Left colon (tissue), 2 donors: Measurements from ENCODE around the gene SCARB1. TPM values are rescaled to one million over a fixed set of nuclear protein-coding genes. Genes with fewer than 3 reads are reported as not detected.

Experiments used
- ATAC-seq: fragments of 200-7000 bp; cut with Tn5 transposase; one replicate; pipeline ENCODE4 v1.9.1; 2020; ENCODE audit warnings: mild to moderate bottlenecking, moderate library complexity
- DNase-seq, 2 donors: peaks; one replicate each; pipeline ENCODE4 v3.0.0-alpha.2; 2020
- intact Hi-C, 2 donors: fragments of 100-400 bp; cut with DNase I in 1 of 2; cut with micrococcal nuclease in 1 of 2; formaldehyde crosslinking; loops; one replicate each; pipeline versions ENCODE4 v1.11.2 to v1.14.0; 2022; cut with DNase I, micrococcal nuclease
- total RNA-seq, 2 donors: library from RNA; stranded (reverse); fragmentation: NEBNext Ultra II Directional; extraction: Animal tissue kit (Norgen Biotek cat#: 25700); gene quantifications; one replicate each; pipeline ENCODE4 v1.2.1, GENCODE V29; 2021
- donor health status: DM: no; HTN: no; CAD: no.
- donor health status: DM: yes; HTN: yes; CAD: no.

The SCARB1 gene
- total RNA-seq, 2 donors from 2014 or later = 39.1 to 66.1 TPM

GRCh38 chr12:124786061-124786964, 77.4 kb downstream of the SCARB1 start:
- ATAC-seq (peak; percentile 62), DNase-seq (peak in 1 of 2 donors; percentile 60)
- intact Hi-C loops = no loop called here

- ATAC-seq = no peak
- intact Hi-C loops = no loop called here
- DNase-seq = no peak
Observed at GRCh38 chr12:124784871-124785572, 78.6 kb downstream of the SCARB1 start.

DNA sequence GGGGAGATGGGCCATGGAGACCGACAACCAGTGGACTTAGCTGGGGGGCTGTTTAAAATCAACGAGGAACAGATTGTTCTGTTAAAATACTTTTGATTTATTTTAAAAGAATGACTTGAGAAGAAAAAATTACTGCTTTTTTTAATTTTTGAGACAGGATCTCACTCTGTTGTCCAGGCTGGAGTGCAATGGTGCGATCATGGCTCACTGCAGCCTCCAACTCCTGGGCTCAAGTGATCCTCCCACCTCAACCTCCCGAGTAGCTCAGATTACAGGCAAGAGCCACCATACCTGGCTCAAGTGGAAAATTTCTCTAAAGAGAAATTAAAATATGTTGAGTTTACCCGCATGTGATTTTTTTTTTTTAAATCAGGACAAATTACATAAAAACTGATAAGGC, 80.6 kb downstream of the SCARB1 start:
- intact Hi-C loops = no loop called here
- no peak for DNase-seq
- no peak for ATAC-seq

GRCh38 chr12:124782132-124782531, 81.5 kb downstream of the SCARB1 start:
- no peak for ATAC-seq
- no peak for DNase-seq
- intact Hi-C loops = no loop called here

DNA sequence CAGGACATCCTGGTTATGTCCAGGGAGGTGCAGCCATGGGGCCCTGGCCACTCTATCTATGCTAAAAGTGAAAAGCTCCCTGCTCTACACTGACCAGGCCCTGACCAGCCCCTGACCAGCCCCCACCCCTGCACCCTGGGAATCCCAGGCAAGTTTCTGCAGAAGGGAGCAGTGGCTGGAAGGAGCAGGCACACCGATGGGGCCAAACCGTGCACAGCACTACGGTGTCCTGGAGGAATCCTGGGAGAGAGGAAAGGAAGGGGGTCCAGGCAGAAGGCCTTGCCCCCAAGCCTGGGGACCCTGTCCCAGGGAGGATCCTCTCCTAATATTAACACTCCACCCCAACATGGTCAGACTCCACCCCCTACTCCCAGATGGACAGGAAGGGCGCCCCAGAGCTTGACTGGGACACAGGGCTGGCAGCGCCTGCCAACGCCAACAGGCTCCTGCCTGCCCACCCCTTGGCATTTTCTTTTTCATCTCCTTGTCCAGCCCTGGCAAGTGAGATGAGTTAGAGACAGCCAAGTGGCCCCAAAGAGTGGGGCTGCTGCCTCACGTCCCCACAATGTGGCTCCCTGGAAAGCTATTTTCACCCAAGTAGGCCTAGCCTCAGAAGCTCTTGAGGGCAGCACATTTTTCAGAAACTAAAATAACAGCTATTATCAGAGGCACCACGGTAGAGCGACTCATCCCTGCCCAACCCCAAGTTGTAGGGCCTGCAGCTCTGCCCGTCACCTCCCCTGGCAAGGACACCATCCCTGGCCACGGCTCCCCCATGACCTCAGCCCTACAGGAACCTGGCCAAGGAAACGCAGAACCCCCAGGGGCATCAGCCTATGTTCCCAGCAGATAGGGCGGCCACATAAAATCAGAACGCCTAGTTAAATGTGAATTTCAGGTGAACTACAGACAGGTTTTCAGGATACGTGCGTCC, 82.6 kb downstream of the SCARB1 start:
- ATAC-seq = no peak
- DNase-seq = no peak
- intact Hi-C loops = no loop called here

- DNase-seq = no peak
- intact Hi-C loops = no loop called here
- ATAC-seq = no peak
Observed at GRCh38 chr12:124780336-124780735, 83.3 kb downstream of the SCARB1 start.

DNA sequence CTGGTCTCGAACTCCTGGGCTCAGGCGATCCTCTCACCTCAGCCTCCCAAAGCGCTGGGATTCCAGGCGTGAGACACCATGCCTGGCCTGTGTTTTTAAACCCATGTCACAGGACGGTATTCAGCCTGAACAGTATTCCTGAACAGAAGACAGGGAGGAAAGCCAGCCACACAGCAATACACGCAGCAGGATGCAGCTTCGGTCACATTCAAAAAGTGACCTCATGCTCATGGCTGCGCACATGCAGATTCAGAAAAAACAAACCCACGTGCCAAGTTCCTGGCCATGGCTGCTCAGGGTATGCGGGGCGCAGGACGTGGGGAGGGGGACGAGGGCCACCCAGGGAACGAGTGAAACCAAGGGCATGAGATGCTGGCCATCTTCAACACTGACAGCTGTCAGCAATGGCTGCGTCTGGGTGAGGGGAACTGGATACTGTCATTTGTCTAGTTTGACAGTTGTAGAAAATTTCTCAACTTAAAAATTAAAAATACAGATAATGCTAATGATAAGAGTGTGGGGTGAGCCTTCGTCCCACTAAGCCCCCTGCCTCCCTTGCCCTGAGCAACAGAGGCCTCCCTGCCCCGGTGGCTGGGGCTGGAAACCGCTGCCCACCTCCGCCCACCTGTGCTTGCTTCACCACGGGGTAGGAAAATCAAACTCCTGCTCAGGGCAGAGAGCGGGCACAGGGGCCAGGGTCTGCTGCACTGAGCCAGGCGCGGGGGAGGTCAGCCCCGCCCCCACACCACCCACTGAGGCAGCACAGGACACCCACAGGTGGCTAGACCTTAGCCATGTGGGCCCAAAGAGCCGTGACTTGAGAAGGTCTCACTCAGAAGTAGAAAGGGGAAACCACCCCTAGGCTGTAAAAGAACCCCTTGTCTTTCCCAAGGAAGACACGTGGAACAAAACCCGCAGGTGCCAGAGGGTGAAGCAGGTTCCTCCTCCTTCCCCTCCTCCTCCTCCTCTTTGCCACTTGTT, 84.2 kb downstream of the SCARB1 start:
- DNase-seq (no peak), ATAC-seq (no peak)
- intact Hi-C loops = no loop called here

DNA sequence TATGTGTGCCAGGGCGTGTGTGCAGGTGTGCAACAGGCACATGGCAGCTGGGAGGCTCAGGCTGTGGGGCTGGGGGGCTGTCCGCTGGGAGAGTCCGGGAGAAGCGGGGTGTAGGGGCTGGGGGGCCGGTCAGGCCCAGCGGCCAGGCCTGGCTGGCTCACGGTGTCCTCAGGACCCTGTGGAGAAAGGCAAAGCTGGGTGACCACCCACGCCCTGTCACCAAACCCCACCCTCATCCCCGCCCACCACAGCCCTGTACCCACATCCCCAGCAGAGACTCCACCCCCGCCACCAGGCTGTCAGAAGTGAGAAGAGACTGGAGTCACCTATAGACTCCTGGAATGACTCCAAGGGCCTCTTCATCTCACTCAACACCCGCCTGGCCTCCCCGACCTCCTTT, 85.3 kb downstream of the SCARB1 start:
- intact Hi-C loops = no loop called here
- no peak for DNase-seq
- ATAC-seq = no peak

- intact Hi-C loops = no loop called here
- ATAC-seq (peak; percentile 27), DNase-seq (no peak)
Observed at GRCh38 chr12:124777399-124778372, 86.0 kb downstream of the SCARB1 start.

- ATAC-seq = no peak
- no peak for DNase-seq
- intact Hi-C loops = no loop called here
Observed at GRCh38 chr12:124776125-124776513, 87.5 kb downstream of the SCARB1 start.

- intact Hi-C loops = loop anchor here in 1 of 2 donors (5.0 kb wide), 1 partner anchor 737 kb away; no protein-coding TSS in a partner anchor
- ATAC-seq (no peak), DNase-seq (no peak)
Observed at GRCh38 chr12:124774462-124775167, 89.0 kb downstream of the SCARB1 start.

- DNase-seq (no peak), ATAC-seq (no peak)
- intact Hi-C loops = loop anchor here in 1 of 2 donors (5.0 kb wide), 1 partner anchor 737 kb away; no protein-coding TSS in a partner anchor
Observed at GRCh38 chr12:124774054-124774461, 89.6 kb downstream of the SCARB1 start.

GRCh38 chr12:124772289-124773170, 91.1 kb downstream of the SCARB1 start:
- intact Hi-C loops = loop anchor here in 1 of 2 donors (5.0 kb wide), 1 partner anchor 735 kb away; no protein-coding TSS in a partner anchor
- no peak for ATAC-seq
- no peak for DNase-seq

DNA sequence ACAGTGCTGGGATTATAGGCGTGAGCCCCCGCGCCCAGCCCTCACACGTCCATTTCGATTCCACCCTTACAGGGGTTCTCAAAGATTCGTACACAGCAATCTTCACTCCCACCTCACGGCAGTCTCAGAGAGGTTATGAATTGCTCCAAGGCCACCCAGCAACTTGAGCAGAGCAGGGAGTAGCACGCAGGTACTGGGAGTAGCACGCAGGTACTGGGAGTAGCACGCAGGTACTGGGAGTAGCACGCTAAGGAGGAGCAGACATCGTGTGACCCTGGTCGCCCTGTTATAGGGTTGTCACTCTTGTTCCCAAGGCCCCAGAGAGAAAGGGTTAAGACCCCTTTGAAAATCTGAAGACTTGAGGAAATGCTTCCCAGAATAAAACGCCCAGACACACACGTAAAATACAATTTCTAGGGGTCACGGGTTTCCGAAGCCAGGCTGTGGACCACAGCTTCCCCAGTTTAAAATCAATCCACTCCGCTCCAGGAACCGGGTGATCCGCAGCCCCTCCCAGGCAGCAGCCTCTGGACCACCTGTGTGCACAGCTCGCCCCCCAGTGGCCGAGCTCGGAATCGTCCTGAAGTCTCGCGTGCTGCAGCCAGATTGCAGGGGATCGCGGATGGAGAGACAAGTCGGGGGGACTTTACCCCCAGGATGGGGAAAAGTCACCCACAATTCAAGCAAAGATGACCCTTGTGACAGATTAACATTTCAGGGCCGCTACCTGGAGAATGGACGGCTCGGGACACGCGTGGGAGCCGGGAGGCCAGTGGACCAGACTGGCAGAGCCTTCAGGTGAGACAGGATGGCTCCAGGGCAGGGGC, 92.0 kb downstream of the SCARB1 start:
- peak; percentile 72 to 90 for DNase-seq
- intact Hi-C loops = loop anchor here in 1 of 2 donors (5.0 kb wide), 1 partner anchor 734 kb away; no protein-coding TSS in a partner anchor
- peak; percentile 73 for ATAC-seq
